ENCODE results near the gene SHROOM1.

SHROOM1 gene

GRCh38 chr5:132778129-132778528 is 52.3 kb downstream of the SHROOM1 start:
- DNase-seq (ENCODE audit: low read depth in 2 of 2) = no peak

GRCh38 chr5:132777209-132778069 is 53.0 kb downstream of the SHROOM1 start, which contains the start of gene SEPTIN8:
TSS of gene SEPTIN8 (minus strand) at chr5:132777239. CDS start at chr5:132777137, 102 bp downstream.
- DNase-seq (ENCODE audit: low read depth in 2 of 2) = no peak

- DNase-seq (ENCODE audit: low read depth in 2 of 2) = no peak
Observed at GRCh38 chr5:132776938-132777208, 53.6 kb downstream of the SHROOM1 start.

GRCh38 chr5:132776131-132776937 is 54.1 kb downstream of the SHROOM1 start:
- no peak for DNase-seq (ENCODE audit: low read depth in 2 of 2)

- no peak for DNase-seq (ENCODE audit: low read depth in 2 of 2)
Observed at GRCh38 chr5:132775476-132775961, 54.9 kb downstream of the SHROOM1 start.

GRCh38 chr5:132774896-132775295 is 55.6 kb downstream of the SHROOM1 start:
- DNase-seq (ENCODE audit: low read depth in 2 of 2) = no peak

GRCh38 chr5:132774406-132774805 is 56.0 kb downstream of the SHROOM1 start:
- no peak for DNase-seq (ENCODE audit: low read depth in 2 of 2)

GRCh38 chr5:132773601-132774355 is 56.7 kb downstream of the SHROOM1 start:
- no peak for DNase-seq (ENCODE audit: low read depth in 2 of 2)

GRCh38 chr5:132773114-132773513 is 57.3 kb downstream of the SHROOM1 start:
- no peak for DNase-seq (ENCODE audit: low read depth in 2 of 2)

- DNase-seq (ENCODE audit: low read depth in 2 of 2) = no peak
Observed at GRCh38 chr5:132772291-132773070, 58.0 kb downstream of the SHROOM1 start.

Data from stimulated activated CD8-positive, alpha-beta memory T cell treated with anti-CD3 and anti-CD28 coated beads, Interleukin-7, amount 100 ng/mL, for 1 hour (primary cell).